IMR-90 (cell line): ENCODE results near the gene CSNK2A1. TPM values are rescaled to one million over a fixed set of nuclear protein-coding genes. Genes with fewer than 3 reads are reported as not detected.

Source experiments
- ATAC-seq: fragments of 200-7000 bp; cut with Tn5 transposase; 2 replicates; pipeline ENCODE4 v1.9.1; 2020; ENCODE audit warnings: low read depth, mild to moderate bottlenecking, moderate library complexity
- BruUV-seq: library from RNA; stranded (reverse); fragments of 400-500 nt; replicated peaks from 2 replicates; lab custom pipeline; 2021; lab: Mats Ljungman, UMichigan
- CTCF ChIA-PET: fragments of 300-600 bp; formaldehyde crosslinking; extraction: SDS; loops from one replicate; lab custom pipeline; 2021; ENCODE audit warnings: antibody characterized with exemption; lab: Yijun Ruan, JAX
- POLR2A ChIA-PET: fragments of 300-600 bp; sonication (Branson Sonifier 250); formaldehyde crosslinking; loops from one replicate; lab custom pipeline; 2022; ENCODE audit warnings: antibody characterized with exemption; ENCODE audit not compliant: unreplicated experiment; lab: Charles Lee
- DNase-seq: peaks from one replicate; pipeline ENCODE4 v3.0.0; 2013
- H2AFZ ChIP-seq: replicated peaks from 2 replicates; pipeline ENCODE3; 2013; ENCODE audit warnings: low read length, mild to moderate bottlenecking; ENCODE audit not compliant: poor library complexity
- H2AK5ac ChIP-seq: 2 replicates; pipeline ENCODE4 v1.6.1; 2013; ENCODE audit warnings: low read depth, low read length, inconsistent platforms
- H2AK9ac ChIP-seq: replicated peaks from 2 replicates; pipeline ENCODE3; 2013; ENCODE audit warnings: mild to moderate bottlenecking, low read depth, low read length, moderate library complexity; ENCODE audit not compliant: poor library complexity
- H2BK120ac ChIP-seq: 2 replicates; pipeline ENCODE4 v1.6.1; 2013; ENCODE audit warnings: low read depth, low read length, inconsistent platforms
- H2BK15ac ChIP-seq: 3 replicates; pipeline ENCODE4 v1.6.1; 2013; ENCODE audit warnings: low read depth, low read length, inconsistent platforms
- H2BK20ac ChIP-seq: 2 replicates; pipeline ENCODE4 v1.6.1; 2013; ENCODE audit warnings: low read depth, mild to moderate bottlenecking, inconsistent platforms, low read length, moderate library complexity
- H2BK5ac ChIP-seq: 2 replicates; pipeline ENCODE4 v1.6.1; 2013; ENCODE audit warnings: mild to moderate bottlenecking, low read depth, low read length, inconsistent platforms; ENCODE audit not compliant: poor library complexity, severe bottlenecking
- H3K14ac ChIP-seq: replicated peaks from 2 replicates; pipeline ENCODE4 v1.6.1; 2013; ENCODE audit warnings: low read depth, low read length, inconsistent platforms
- H3K18ac ChIP-seq: 2 replicates; pipeline ENCODE4 v1.6.1; 2013; ENCODE audit warnings: low read depth, low read length, control low read depth
- H3K23ac ChIP-seq: 2 replicates; pipeline ENCODE4 v1.6.1; 2013; ENCODE audit warnings: low read depth, low read length, inconsistent platforms
- H3K27ac ChIP-seq: 2 replicates; pipeline ENCODE4 v1.5.1; 2013; ENCODE audit warnings: mild to moderate bottlenecking, control low read depth, low read length; ENCODE audit not compliant: insufficient read depth
- H3K27me3 ChIP-seq: 2 replicates; pipeline ENCODE4 v1.6.1; 2013; ENCODE audit warnings: low read length; ENCODE audit not compliant: control insufficient read depth, insufficient read depth
- H3K36me3 ChIP-seq: 2 replicates; pipeline ENCODE4 v1.6.1; 2013; ENCODE audit warnings: low read length, mixed read lengths; ENCODE audit not compliant: control insufficient read depth, insufficient read depth
- H3K4ac ChIP-seq: 2 replicates; pipeline ENCODE4 v1.6.1; 2013; ENCODE audit warnings: low read depth, low read length, inconsistent platforms
- H3K4me1 ChIP-seq: 2 replicates; pipeline ENCODE4 v1.6.1; 2013; ENCODE audit warnings: low read length, mixed read lengths; ENCODE audit not compliant: control insufficient read depth, insufficient read depth
- H3K4me2 ChIP-seq: 2 replicates; pipeline ENCODE4 v1.6.1; 2013; ENCODE audit warnings: low read depth, mild to moderate bottlenecking, control low read depth, low read length, moderate library complexity
- H3K4me3 ChIP-seq: 2 replicates; pipeline ENCODE4 v1.5.1; 2013; ENCODE audit warnings: low read depth, mild to moderate bottlenecking, control low read depth, low read length, moderate library complexity; ENCODE audit not compliant: insufficient read depth
- H3K56ac ChIP-seq: 2 replicates; pipeline ENCODE4 v1.6.1; 2013; ENCODE audit warnings: low read length, inconsistent platforms; ENCODE audit not compliant: insufficient read depth; ENCODE audit errors: extremely low read depth
- H3K79me1 ChIP-seq, 2 experiments: 2 replicates each; pipeline ENCODE4 v1.6.1; 2013; ENCODE audit warnings: low read length in 2 of 2, inconsistent platforms in 1 of 2, low read depth in 1 of 2
- H3K9ac ChIP-seq: 2 replicates; pipeline ENCODE4 v1.6.1; 2013; ENCODE audit warnings: low read depth, low read length, control low read depth
- H3K9me1 ChIP-seq: 2 replicates; pipeline ENCODE4 v1.6.1; 2013; ENCODE audit warnings: low read length, inconsistent platforms; ENCODE audit not compliant: insufficient read depth
- H3K9me3 ChIP-seq: 2 replicates; pipeline ENCODE4 v1.6.1; 2013; ENCODE audit warnings: low read length; ENCODE audit not compliant: control insufficient read depth, insufficient read depth
- H4K20me1 ChIP-seq: 2 replicates; pipeline ENCODE4 v1.6.1; 2013; ENCODE audit warnings: low read length, inconsistent platforms; ENCODE audit not compliant: insufficient read depth
- H4K5ac ChIP-seq: 2 replicates; pipeline ENCODE4 v1.6.1; 2013; ENCODE audit warnings: mild to moderate bottlenecking, low read depth, low read length, control low read depth
- H4K8ac ChIP-seq, 2 experiments: 2 replicates each; pipeline ENCODE4 v1.6.1; 2013; ENCODE audit warnings: low read depth in 2 of 2, low read length in 2 of 2, control low read depth in 1 of 2, inconsistent platforms in 1 of 2
- H4K91ac ChIP-seq: 2 replicates; pipeline ENCODE4 v1.6.1; 2013; ENCODE audit warnings: low read depth, low read length, inconsistent platforms; ENCODE audit not compliant: insufficient read depth
- BHLHE40 ChIP-seq: fragments of 150-350 bp; IDR thresholded peaks from 2 replicates; pipeline ENCODE4 v1.6.1; 2016; ENCODE audit warnings: mild to moderate bottlenecking, low read depth, low read length
- CEBPB ChIP-seq: IDR thresholded peaks from 2 replicates; pipeline ENCODE4 v1.6.1; 2012; ENCODE audit warnings: low read depth, low read length, improper control_type of control experiment
- CHD1 ChIP-seq: IDR thresholded peaks from 2 replicates; pipeline ENCODE4 v1.6.1; 2012; ENCODE audit warnings: low read depth, low read length, improper control_type of control experiment
- CTCF ChIP-seq: conservative IDR thresholded peaks from 2 replicates; pipeline ENCODE4 v1.5.1; 2012; ENCODE audit warnings: mild to moderate bottlenecking, low read depth, low read length, improper control_type of control experiment
- ELK1 ChIP-seq: fragments of 150-350 bp; IDR thresholded peaks from 2 replicates; pipeline ENCODE4 v1.6.1; 2016; ENCODE audit warnings: low read depth, mild to moderate bottlenecking, low read length, moderate library complexity, borderline replicate concordance
- FOS ChIP-seq: fragments of 150-350 bp; IDR thresholded peaks from 2 replicates; pipeline ENCODE4 v1.6.1; 2016; ENCODE audit warnings: low read depth, low read length
- MAFK ChIP-seq: IDR thresholded peaks from 2 replicates; pipeline ENCODE4 v1.6.1; 2012; ENCODE audit warnings: low read depth, low read length, improper control_type of control experiment
- MAZ ChIP-seq: IDR thresholded peaks from 2 replicates; pipeline ENCODE4 v1.6.1; 2012; ENCODE audit warnings: low read depth, mild to moderate bottlenecking, low read length, improper control_type of control experiment, moderate library complexity, borderline replicate concordance
- MXI1 ChIP-seq: IDR thresholded peaks from 2 replicates; pipeline ENCODE4 v1.6.1; 2012; ENCODE audit warnings: low read depth, mild to moderate bottlenecking, low read length, moderate library complexity, borderline replicate concordance
- NFE2L2 ChIP-seq: fragments of 150-350 bp; IDR thresholded peaks from 2 replicates; pipeline ENCODE4 v1.6.1; 2016; ENCODE audit warnings: low read depth, mild to moderate bottlenecking, low read length
- POLR2A ChIP-seq: IDR thresholded peaks from 2 replicates; pipeline ENCODE4 v1.6.1; 2012; ENCODE audit warnings: mild to moderate bottlenecking, low read depth, low read length
- RAD21 ChIP-seq: IDR thresholded peaks from 2 replicates; pipeline ENCODE4 v1.6.1; 2012; ENCODE audit warnings: low read length, improper control_type of control experiment
- RCOR1 ChIP-seq: IDR thresholded peaks from 2 replicates; pipeline ENCODE4 v1.6.1; 2012; ENCODE audit warnings: mild to moderate bottlenecking, low read length, improper control_type of control experiment; ENCODE audit not compliant: insufficient replicate concordance
- RFX5 ChIP-seq: IDR thresholded peaks from 2 replicates; pipeline ENCODE4 v1.8.0; 2012; ENCODE audit warnings: low read depth, mild to moderate bottlenecking, low read length, moderate library complexity
- SMC3 ChIP-seq: fragments of 150-350 bp; IDR thresholded peaks from 2 replicates; pipeline ENCODE4 v1.6.1; 2016; ENCODE audit warnings: low read depth, mild to moderate bottlenecking, antibody characterized with exemption, low read length, moderate library complexity
- dilution Hi-C: fragments of 300-500 bp; cut with HindIII; formaldehyde crosslinking; loops from one replicate; pipeline ENCODE4 v1.14.3; 2018; ENCODE audit warnings: low sequenced_read_pairs; ENCODE audit not compliant: unreplicated experiment
- in situ Hi-C: fragments of 300-500 bp; cut with MboI; formaldehyde crosslinking; loops from 3 replicates; pipeline ENCODE4 v1.14.3; 2019; ENCODE audit warnings: low sequenced_read_pairs, inconsistent platforms, mixed read lengths
- intact Hi-C: fragments of 100-400 bp; cut with micrococcal nuclease; formaldehyde crosslinking; loops from 2 replicates; pipeline ENCODE4 v1.10.0; 2022
- polyA plus RNA-seq, 3 experiments: library from polyadenylated mRNA; depleted of rRNA; stranded (reverse); fragments of >200 nt; gene quantifications; 2 replicates each; pipeline ENCODE4 v1.2.3, GENCODE V29; 2012; ENCODE audit warnings: low replicate concordance in 1 of 3
- total RNA-seq: library from RNA; depleted of rRNA; stranded (reverse); fragments of >200 nt; gene quantifications from 2 replicates; pipeline ENCODE4 v1.2.3, GENCODE V29; 2012
- TF ChIP-seq, protein P1 (sequence below): fragments of 150-350 bp; IDR thresholded peaks from 2 replicates; pipeline ENCODE4 v1.6.1; 2017; ENCODE audit warnings: mild to moderate bottlenecking, antibody characterized with exemption, low read length, low read depth

Gene CSNK2A1
- total and polyA plus RNA-seq, 2 of the 4 experiments (the other 2 are of a cell fraction): 86.3 to 151 TPM

GRCh38 chr20:519999-520398, 23.6 kb downstream of the CSNK2A1 start:
- ChIA-PET POLR2A (no interaction called here), CTCF (no interaction called here)
- Histone ChIP-seq H2BK120ac (no peak overlapping the region), H3K56ac (no peak overlapping the region), H2BK15ac (no peak overlapping the region), H4K91ac (no peak overlapping the region), H4K5ac (no peak overlapping the region), H3K9me3 (0 out of 2 replicates have a peak, but pooled peaks cover 2% of the 10 kb centered on the region), H2AK9ac (no peak overlapping the region), H3K27me3 (no peaks in the 10 kb centered on the region), H3K4me3 (no peak overlapping the region), H3K9me1 (peaks cover 3% of the 10 kb centered on the region; the same call in 1 of the 2 replicates), H2BK20ac (no peak overlapping the region), H2AFZ (no peak overlapping the region), H3K79me1 (peaks cover 20 to 63% of the 10 kb centered on the region in 2 experiments), H3K27ac (no peak overlapping the region), H3K36me3 (peaks cover 18% of the 10 kb centered on the region), H3K18ac (no peak overlapping the region), H4K20me1 (peaks cover 66% of the 10 kb centered on the region), H4K8ac (no peak overlapping the region), H2BK5ac (no peak overlapping the region), H3K4ac (no peak overlapping the region), H3K14ac (no peak overlapping the region), H3K23ac (no peak overlapping the region), H3K9ac (no peak overlapping the region), H2AK5ac (no peak overlapping the region), H3K4me2 (no peak overlapping the region), H3K4me1 (no peaks in the 10 kb centered on the region; the same call in 1 of the 2 replicates)
- no peak for ATAC-seq
- no peak for DNase-seq
- dilution Hi-C loops: no loop called here
- BruUV-seq: no TSS peak
- in situ Hi-C loops: no loop called here
- intact Hi-C loops: no loop called here
- no peak for TF ChIP-seq CEBPB
- TF ChIP-seq FOS: no peak
- TF ChIP-seq SMC3: no peak
- no peak for TF ChIP-seq CHD1
- no peak for TF ChIP-seq MXI1
- no peak for TF ChIP-seq MAZ
- no peak for TF ChIP-seq NFE2L2
- no peak for TF ChIP-seq RAD21
- TF ChIP-seq RCOR1: no peak
- TF ChIP-seq MAFK: no peak
- TF ChIP-seq BHLHE40: no peak
- no peak for TF ChIP-seq RFX5
- TF ChIP-seq, protein P1, sequence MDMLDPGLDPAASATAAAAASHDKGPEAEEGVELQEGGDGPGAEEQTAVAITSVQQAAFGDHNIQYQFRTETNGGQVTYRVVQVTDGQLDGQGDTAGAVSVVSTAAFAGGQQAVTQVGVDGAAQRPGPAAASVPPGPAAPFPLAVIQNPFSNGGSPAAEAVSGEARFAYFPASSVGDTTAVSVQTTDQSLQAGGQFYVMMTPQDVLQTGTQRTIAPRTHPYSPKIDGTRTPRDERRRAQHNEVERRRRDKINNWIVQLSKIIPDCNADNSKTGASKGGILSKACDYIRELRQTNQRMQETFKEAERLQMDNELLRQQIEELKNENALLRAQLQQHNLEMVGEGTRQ: no peak
- no peak for TF ChIP-seq CTCF
- TF ChIP-seq POLR2A: no peak
- TF ChIP-seq ELK1: no peak
